OCI-M1 (cell line): ENCODE results near the gene PDCD1LG2.
A peak's percentile ranks its signal among the peaks of the same experiment; 100 is the strongest.

ENCODE experiments used
- DNase-seq: peaks from one replicate; lab custom pipeline; 2025; lab: John Stamatoyannopoulos, UW

Gene PDCD1LG2

GRCh38 chr9:5611321-5612184 lies 101.2 kb downstream of the PDCD1LG2 start:
- no peak for DNase-seq

- DNase-seq = no peak
Measured at GRCh38 chr9:5612185-5612530, 101.8 kb downstream of the PDCD1LG2 start.

- no peak for DNase-seq
Measured at GRCh38 chr9:5614192-5614591, 103.9 kb downstream of the PDCD1LG2 start.

- no peak for DNase-seq
Measured at GRCh38 chr9:5614985-5615384, 104.7 kb downstream of the PDCD1LG2 start.

GRCh38 chr9:5617749-5618148 lies 107.4 kb downstream of the PDCD1LG2 start:
- peak; percentile 100 for DNase-seq

GRCh38 chr9:5620494-5620893 lies 110.2 kb downstream of the PDCD1LG2 start:
- DNase-seq = no peak
